ENCODE data around the gene SLFN11.

DNA sequence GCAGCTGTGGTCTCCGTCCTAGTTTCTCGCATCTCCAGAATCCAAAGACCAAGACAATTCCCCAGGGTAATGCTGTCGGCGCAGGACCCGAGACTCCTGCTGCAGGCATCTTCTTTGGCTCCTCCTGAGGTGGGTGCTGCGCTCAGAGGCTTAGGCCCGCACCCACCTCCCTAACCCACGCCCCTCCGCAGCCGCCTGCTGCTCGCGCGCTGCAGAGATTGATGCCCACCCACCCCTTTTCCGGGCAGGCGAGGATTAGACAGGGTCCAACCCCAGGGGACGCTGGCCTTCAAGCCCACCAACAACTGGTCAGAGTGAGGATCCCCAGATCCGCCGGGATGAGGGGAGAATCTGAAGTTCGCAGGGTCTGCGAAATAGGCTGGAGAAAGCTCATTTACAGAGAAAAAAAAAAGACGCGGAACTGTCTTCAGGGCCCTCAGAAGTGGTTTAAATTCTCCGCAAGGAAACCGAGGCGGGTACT lies 27.9 kb downstream of the SLFN11 start:
- TF ChIP-seq CTCF (conservative IDR thresholded peaks at IDR 0.05; ENCODE audit: low read depth, low read length), result no peak
- no peak for TF ChIP-seq EZH2 (IDR thresholded peaks at IDR 0.05; ENCODE audit: low read length, unreplicated experiment)
